ENCODE data around the gene ZNF160.
"Not testable (repeated sequence)": the region's sequence is repeated elsewhere in the genome, so short reads cannot be mapped to it uniquely, and the experiment has no call there.

The ZNF160 gene

GRCh38 chr19:53091413-53092254 is 11.6 kb downstream of the ZNF160 start:
- no peak for DNase-seq

- DNase-seq, result no peak
Measured at GRCh38 chr19:53088091-53088490, 15.1 kb downstream of the ZNF160 start.

- no peak for DNase-seq
Measured at GRCh38 chr19:53086949-53087348, 16.3 kb downstream of the ZNF160 start.

GRCh38 chr19:53085496-53085895 is 17.7 kb downstream of the ZNF160 start:
- DNase-seq, result no peak

- DNase-seq, result no peak
Measured at GRCh38 chr19:53082929-53083328, 20.3 kb downstream of the ZNF160 start.

- DNase-seq, result no peak
Measured at GRCh38 chr19:53079313-53079924, 23.8 kb downstream of the ZNF160 start.

- no peak for DNase-seq
Measured at GRCh38 chr19:53078668-53079067, 24.6 kb downstream of the ZNF160 start.

GRCh38 chr19:53076984-53077383 is 26.2 kb downstream of the ZNF160 start:
- no peak for DNase-seq

- DNase-seq, result no peak
Measured at GRCh38 chr19:53068834-53069233, 34.4 kb downstream of the ZNF160 start.

GRCh38 chr19:53068199-53068598 is 35.0 kb downstream of the ZNF160 start:
- DNase-seq, result no peak

- DNase-seq, result no peak
Measured at GRCh38 chr19:53057904-53058580, 45.2 kb downstream of the ZNF160 start.

GRCh38 chr19:53055117-53055516 is 48.1 kb downstream of the ZNF160 start:
- DNase-seq, result no peak

- no peak for DNase-seq
Measured at GRCh38 chr19:53047379-53047778, 55.8 kb downstream of the ZNF160 start.

GRCh38 chr19:53045536-53045935 is 57.7 kb downstream of the ZNF160 start:
- DNase-seq, result no peak

- DNase-seq, result no peak
Measured at GRCh38 chr19:53041366-53041765, 61.9 kb downstream of the ZNF160 start.

GRCh38 chr19:53037101-53038097 is 65.8 kb downstream of the ZNF160 start:
- no peak for DNase-seq

- DNase-seq, result no peak
Measured at GRCh38 chr19:53034948-53035675, 68.1 kb downstream of the ZNF160 start.

GRCh38 chr19:53034054-53034453 is 69.2 kb downstream of the ZNF160 start:
- DNase-seq, result no peak

- DNase-seq, result not testable (repeated sequence)
Measured at GRCh38 chr19:53028306-53028705, 74.9 kb downstream of the ZNF160 start.

- DNase-seq, result no peak
Measured at GRCh38 chr19:53019684-53020083, 83.5 kb downstream of the ZNF160 start.
